GM21825 (cell line): ENCODE results near the gene BAG5.
"Not testable (repeated sequence)": the region's sequence is repeated elsewhere in the genome, so short reads cannot be mapped to it uniquely, and the experiment has no call there.

ENCODE experiments used
- ATAC-seq: cut with Tn5 transposase; IDR thresholded peaks from one replicate; pipeline ENCODE4 v1.9.1; 2021; ENCODE audit warnings: mild to moderate bottlenecking, moderate library complexity; ENCODE audit not compliant: unreplicated experiment

Gene BAG5

DNA sequence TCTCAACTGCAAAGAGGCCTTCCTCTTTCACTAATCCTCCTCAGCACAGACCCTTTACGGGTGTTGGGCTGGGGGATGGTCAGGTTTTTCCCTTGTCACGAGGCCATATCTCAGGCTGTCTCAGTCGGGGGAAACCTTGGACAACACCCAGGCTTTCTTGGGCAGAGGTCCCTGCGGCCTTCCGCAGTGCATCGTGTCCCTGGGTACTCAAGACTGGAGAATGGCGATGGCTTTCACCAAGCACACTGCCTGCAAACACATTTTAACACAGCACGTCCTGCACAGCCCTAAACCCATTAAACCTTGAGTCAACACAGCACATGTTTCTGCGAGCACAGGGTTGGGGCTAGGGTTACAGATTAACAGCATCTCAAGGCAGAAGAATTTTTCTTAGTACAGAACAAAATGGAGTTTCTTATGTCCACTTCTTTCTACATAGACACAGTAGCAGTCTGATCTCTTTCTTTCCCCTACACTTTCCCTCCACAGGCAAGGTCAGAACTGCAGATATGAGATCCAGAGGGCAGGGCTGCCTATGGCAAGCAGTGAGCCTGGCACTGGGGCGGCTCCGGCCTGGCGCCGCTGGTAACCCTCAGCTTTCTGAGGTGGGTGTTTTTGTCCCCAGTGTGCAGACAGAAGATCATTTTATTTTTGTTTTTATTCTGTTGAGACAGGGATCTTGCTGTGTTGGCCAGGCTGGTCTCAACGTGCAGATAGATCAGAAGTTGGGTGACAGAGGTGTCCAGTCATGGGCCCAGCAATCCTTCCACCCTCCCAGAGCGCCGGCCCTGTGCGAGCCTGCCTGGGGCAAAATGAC lies 36.8 kb downstream of the BAG5 start:
- ATAC-seq, result not testable (repeated sequence)

DNA sequence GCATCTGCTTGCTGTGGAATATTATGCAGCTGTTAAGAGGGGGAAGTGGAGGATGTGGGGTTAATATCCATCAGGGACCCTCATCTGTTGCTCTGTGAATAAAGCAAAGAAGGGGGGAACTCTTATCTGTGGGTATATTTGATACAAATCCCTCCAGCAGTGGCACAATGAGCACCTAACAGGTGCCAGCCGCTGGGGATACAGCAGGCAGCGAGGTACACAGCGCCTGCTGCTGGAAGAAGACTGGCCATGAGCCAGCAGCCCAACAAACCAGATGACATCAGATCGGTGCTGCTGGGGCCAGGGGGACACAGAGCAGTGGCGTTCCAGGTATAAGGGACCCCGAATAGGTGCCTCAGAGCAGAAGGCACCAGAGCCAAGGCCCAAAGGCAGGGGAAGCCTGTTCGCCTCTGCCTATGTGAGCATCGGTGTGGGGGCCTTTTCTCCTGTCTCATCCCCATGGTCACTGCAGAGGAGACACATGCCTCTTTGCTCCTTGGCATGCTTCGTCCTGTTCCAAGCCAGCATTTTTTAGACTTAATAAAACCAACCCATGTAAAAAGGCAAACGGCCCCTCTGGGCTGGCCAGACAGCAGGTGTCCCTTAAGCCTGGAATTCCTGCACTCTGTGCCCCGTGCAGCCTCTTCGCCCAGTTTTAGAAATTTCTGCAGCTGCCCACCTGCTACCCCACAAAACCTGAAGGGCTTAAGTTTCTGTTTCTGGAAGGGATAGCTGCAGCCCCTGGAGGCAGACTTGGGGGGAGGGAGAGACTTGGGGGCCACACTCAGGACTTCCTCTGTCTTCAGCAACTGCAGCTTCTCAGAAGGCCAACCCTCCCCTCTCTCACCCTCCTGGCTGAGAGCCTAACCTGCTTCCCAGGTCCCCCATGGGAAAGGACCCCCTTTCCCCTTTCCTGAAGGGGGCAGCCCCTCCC lies 38.2 kb downstream of the BAG5 start:
- ATAC-seq, result no peak

DNA sequence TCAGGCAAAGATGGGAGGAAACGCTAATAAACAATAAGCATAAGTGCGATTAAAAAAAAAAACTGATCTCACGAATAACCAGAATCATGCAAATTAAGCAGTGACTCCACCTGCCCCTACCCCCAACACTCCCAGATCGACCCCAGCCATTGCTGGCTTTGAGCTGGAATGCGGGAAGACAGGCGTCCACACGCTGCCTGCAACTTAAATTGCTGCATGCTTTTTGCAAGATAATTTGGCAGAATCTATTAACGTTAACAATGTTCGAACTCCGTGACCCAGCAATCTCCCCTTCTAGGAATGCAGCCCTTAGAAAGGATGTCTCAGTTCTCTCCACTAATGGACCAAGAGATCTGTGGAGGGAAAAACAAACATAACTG lies 38.9 kb downstream of the BAG5 start:
- no peak for ATAC-seq

GRCh38 chr14:103522649-103523574 lies 39.5 kb downstream of the BAG5 start, which contains the start of gene CKB:
CKB (minus strand) TSS chr14:103522830; CDS start chr14:103522493, 337 bp downstream.
- ATAC-seq, result no peak

DNA sequence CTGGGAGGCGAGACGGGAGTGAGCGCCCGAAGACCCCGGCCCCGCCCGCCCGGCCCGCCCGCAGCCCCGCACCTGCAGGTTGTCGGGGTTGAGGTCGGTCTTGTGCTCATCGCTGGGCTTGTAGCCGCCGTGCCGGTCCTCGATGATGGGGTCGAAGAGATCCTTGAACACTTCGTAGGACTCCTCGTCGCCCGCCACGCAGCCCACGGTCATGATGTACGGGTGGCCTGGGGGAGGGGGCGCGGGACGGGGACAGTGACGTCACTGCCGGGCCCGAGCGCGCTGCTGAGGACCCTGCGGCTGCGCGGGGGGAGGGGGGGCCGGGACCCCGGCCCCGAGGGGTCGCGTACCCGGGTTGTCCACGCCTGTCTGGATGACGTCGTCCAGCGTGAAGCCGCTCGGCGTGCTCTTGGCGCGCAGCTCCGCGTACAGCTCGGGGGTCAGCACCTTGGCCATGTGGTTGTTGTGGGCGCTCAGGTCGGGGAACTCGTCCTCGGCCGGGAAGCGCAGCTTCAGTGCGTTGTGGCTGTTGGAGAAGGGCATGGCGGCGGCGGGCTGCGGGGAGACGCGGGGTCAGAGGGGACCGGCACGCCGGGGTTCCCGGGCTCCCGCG lies 40.4 kb downstream of the BAG5 start:
- no peak for ATAC-seq

GRCh38 chr14:103521438-103521950 lies 41.0 kb downstream of the BAG5 start:
- no peak for ATAC-seq

DNA sequence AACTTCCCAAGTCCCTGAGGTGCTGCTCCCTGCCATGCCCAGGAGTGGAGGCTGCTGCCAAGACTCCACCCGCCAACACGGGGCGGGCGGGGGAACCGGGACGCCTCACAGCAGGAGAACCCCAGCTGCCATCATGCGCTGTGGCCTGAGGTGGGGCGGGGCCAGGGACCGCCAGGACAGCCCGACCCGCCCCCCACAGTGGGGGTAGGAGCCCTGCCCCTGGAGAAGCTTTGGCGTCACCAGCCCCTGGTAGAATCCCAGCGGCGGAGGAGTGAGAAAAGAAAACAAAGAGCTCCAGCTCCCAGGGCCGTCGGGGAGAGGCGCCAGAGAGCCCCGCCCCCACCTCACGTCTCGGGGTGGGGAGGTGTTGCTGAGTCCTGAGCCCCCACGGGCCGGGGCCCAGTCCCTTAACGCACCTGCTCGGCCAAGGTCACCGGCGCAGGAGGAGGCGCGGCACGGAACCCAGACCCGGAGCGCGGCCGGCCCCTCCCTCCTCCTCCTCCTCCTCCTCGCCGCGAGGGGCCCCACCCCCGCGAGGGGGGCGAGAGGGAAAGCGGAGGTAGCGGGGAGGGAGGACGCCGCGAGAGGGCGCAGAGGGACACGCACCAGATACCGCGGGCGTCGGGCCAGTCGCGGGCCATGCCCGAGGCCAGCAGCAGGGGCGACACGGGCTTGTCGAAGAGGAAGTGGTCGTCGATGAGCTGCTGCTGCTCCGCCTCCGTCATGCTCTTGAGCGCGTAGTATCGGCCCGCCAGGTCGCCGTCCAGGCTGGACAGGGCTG lies 41.6 kb downstream of the BAG5 start:
- no peak for ATAC-seq

- no peak for ATAC-seq
Measured at GRCh38 chr14:103520269-103520656, 42.2 kb downstream of the BAG5 start.

DNA sequence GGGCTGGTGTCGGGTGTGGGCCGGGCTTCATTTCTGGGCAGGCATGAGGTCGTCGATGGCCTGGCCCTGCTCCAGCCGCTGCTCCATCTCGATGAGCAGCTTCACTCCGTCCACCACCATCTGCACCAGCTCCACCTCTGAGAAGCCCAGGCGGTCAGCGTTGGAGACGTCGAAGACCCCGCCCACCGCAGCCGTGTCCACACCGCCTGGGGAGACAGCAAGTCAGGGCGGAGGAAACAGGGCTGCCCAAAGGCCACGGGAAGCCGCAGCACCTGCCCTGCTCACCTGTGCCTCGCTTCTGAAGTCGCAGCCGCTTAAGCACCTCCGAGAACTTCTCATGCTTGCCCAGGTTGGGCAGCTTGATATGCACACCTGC lies 42.6 kb downstream of the BAG5 start:
- ATAC-seq, result no peak

DNA sequence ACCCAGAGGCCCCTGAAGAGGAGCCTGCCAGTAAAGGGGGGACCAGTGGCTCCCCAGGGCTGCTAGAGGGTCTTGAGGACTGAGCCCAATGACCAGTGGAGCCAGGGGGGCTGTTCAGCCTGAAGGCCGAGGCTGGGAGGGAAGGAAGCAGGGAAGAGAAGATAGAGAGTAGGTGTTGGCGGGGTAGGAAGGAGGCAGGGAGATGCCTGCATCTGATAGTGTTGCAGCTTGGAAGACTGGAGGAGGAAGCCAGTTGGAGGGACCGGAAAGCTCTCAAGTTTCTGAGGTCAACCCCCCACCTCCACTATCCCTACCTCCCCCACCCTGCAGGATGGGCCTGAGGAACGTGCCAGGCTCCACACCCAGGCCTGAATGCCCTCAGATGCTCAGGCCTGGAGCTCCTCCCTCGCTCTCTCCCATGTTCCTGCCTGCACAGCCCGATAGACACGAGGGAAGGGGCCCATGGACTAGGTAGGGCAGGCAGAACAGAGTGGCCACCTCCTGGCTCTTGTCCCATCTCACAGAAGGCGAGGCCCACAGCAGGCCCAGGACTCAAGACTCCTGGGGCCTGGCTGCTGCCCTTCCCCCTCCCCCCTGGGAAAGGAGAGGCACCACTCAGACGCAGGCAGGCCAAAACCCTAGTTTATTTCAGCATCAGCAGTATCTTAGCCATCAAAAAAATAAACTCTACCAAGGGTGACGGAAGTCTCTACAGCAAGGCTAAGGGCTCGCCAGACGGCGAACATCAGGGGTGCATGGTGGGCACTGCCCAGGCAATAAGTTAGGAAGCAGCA lies 43.2 kb downstream of the BAG5 start:
- ATAC-seq, result no peak

- ATAC-seq, result no peak
Measured at GRCh38 chr14:103518422-103519042, 43.9 kb downstream of the BAG5 start.

- ATAC-seq, result no peak
Measured at GRCh38 chr14:103517721-103518421, 44.6 kb downstream of the BAG5 start.

GRCh38 chr14:103517174-103517566 lies 45.3 kb downstream of the BAG5 start:
- no peak for ATAC-seq

DNA sequence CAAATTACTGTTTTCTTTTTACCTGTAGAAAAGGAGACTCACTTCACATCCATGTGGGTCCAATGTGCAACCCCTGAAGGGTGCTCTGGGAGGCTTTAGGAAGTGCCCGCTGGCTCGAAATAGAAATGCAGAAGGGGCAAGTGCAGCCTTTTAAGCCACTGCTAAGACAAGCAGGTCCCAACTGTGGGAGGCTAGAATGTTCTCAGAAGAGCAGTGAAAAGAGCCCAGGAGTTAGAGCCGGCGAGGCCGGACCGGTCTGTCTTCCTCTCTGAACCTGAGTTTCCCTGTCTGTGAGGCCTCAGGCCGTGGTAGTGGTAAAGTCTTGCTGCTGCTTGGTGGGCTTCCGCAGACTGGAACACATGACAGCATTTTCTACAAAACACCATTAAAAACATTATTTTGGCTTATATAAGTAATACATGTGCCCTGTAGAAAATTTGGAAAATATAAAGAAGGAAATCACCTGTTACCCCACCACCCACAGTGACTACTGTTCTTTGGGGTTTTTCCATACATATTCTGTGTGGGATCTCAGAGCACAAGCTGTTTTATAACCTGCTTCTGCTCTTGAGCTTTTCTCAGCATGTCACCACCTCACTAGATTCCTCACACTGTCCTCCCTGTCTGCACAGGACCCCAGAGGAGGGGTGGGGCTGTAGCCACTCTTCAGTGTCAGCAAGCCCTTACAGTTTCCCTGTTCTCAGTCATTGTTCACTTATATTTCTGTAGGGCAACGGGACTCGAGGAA lies 45.9 kb downstream of the BAG5 start:
- ATAC-seq, result no peak

DNA sequence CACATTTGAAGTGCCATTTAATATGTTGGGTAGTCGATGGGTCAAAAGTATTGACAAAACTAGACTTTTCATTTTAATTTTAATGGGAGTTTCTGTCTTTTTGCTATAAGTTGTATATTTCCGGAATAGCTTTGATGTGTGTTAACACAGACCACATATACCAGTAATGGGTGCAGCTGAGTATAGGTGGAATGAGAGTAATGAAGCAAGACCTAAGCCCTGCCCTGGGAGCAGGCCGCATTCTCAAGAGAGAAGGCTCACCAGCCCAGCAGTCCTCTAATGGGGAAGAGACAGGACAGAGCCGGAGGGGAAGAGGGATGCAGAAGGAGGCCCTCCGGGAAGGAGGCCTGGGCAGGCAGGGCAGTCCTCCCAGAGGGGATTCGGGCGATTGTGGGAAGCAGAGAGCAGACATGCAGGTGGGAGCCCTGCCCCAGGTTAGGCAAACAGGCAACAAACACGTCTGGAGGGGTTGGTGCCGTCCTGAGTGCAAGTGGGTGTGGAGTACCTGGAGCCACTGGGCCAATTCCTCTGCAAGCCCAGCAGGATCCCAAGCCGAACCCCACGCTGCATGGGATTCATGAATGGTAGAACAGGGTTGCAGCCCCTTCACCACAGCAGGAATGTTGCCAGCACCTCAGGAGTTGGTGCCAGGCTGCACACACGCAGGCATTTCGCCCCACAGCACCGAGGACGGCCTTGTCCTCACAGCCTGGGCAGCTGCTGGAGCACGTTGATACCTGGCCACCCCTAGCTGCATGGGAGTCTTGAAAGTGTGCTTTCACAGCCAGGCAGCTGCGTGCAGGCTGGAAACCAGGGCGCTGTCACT lies 47.6 kb downstream of the BAG5 start:
- no peak for ATAC-seq
